Common myeloid progenitor, CD34-positive (primary cell): ENCODE measurements around the gene TMEM9.

Source experiments
- CTCF ChIA-PET: fragments of 350-600 bp; sonication (Branson Sonifier 250); formaldehyde crosslinking; loops from one replicate; lab custom pipeline; 2021; ENCODE audit warnings: antibody characterized with exemption; lab: Charles Lee
- POLR2A ChIA-PET: fragments of 350-600 bp; sonication (Branson Sonifier 250); formaldehyde crosslinking; loops from one replicate; lab custom pipeline; 2021; ENCODE audit warnings: antibody characterized with exemption; lab: Charles Lee
- DNase-seq, 3 donors: peaks; one replicate each; pipeline versions ENCODE4 v3.0.0 to v3.0.0-alpha.2; 2013
- H3K27ac ChIP-seq, 2 experiments: 1 replicate in 1 of 2; 2 replicates in 1 of 2; pipeline ENCODE4 v1.7.0; 2013; ENCODE audit warnings: inconsistent platforms in 2 of 2, low read length in 2 of 2, mild to moderate bottlenecking in 2 of 2, low read depth in 1 of 2, moderate library complexity in 1 of 2; ENCODE audit not compliant: severe bottlenecking in 2 of 2, insufficient read depth in 1 of 2, poor library complexity in 1 of 2
- H3K27me3 ChIP-seq, 5 experiments: replicated peaks in 2 of 5; 1 replicate in 3 of 5; 2 replicates in 2 of 5; pipeline versions ENCODE4 v1.6.1 to v1.7.0; 2013; ENCODE audit warnings: low read length in 4 of 5, mild to moderate bottlenecking in 2 of 5, moderate library complexity in 2 of 5, inconsistent platforms in 1 of 5; ENCODE audit not compliant: insufficient read depth in 5 of 5, control insufficient read depth in 4 of 5
- H3K36me3 ChIP-seq, 4 experiments: 1 replicate in 2 of 4; 2 replicates in 2 of 4; pipeline versions ENCODE4 v1.6.1 to v1.7.0; 2013; ENCODE audit warnings: low read length in 3 of 4, control low read depth in 1 of 4, mild to moderate bottlenecking in 1 of 4; ENCODE audit not compliant: control insufficient read depth in 4 of 4, insufficient read depth in 4 of 4
- H3K4me1 ChIP-seq, 4 experiments: 1 replicate in 3 of 4; 2 replicates in 1 of 4; pipeline versions ENCODE4 v1.6.1 to v1.7.1; 2013; ENCODE audit warnings: low read length in 3 of 4, mild to moderate bottlenecking in 3 of 4, control low read depth in 1 of 4, inconsistent platforms in 1 of 4, moderate library complexity in 1 of 4; ENCODE audit not compliant: control insufficient read depth in 4 of 4, insufficient read depth in 4 of 4; ENCODE audit errors: control extremely low read depth in 1 of 4
- H3K4me3 ChIP-seq, 7 experiments: 1 replicate in 4 of 7; 2 replicates in 3 of 7; pipeline versions ENCODE4 v1.5.1 to v1.7.0; 2013; ENCODE audit warnings: mild to moderate bottlenecking in 7 of 7, low read length in 6 of 7, moderate library complexity in 6 of 7, inconsistent platforms in 2 of 7, low read depth in 2 of 7, control low read depth in 1 of 7; ENCODE audit not compliant: insufficient read depth in 4 of 7, control insufficient read depth in 1 of 7; ENCODE audit errors: extremely low read depth in 1 of 7
- H3K9me3 ChIP-seq, 5 experiments: 1 replicate in 4 of 5; 2 replicates in 1 of 5; pipeline versions ENCODE4 v1.6.1 to v1.7.1; 2013; ENCODE audit warnings: low read length in 4 of 5, mild to moderate bottlenecking in 2 of 5, inconsistent platforms in 1 of 5, low read depth in 1 of 5, moderate library complexity in 1 of 5; ENCODE audit not compliant: control insufficient read depth in 4 of 5, insufficient read depth in 2 of 5; ENCODE audit errors: control extremely low read depth in 1 of 5
- WGBS: methylation state at CpG from one replicate; pipeline ENCODE4 v1.1.5; 2013; ENCODE audit not compliant: insufficient coverage; 5-methylcytosine and 5-hydroxymethylcytosine counted together

TMEM9 gene

GRCh38 chr1:201175820-201176500 is 21.7 kb upstream of the TMEM9 start:
- Histone ChIP-seq H3K27me3 (peaks cover 0 to 15% (median 0%) of the 10 kb centered on the region in 5 experiments), H3K4me1 (peaks cover 0 to 9% (median 7%) of the 10 kb centered on the region in 4 experiments), H3K4me3 (no peak overlapping the region), H3K36me3 (no peaks in the 10 kb centered on the region), H3K27ac (no peak overlapping the region), H3K9me3 (peaks cover 0 to 9% (median 3%) of the 10 kb centered on the region in 5 experiments)
- ChIA-PET POLR2A (no interaction called here), CTCF (interaction anchor here (1.1 to 2.0 kb wide), 3 partner anchors 11 to 29 kb away, joined by 3 to 6 read pairs (median 5); no protein-coding TSS in a partner anchor)
- 94% methylated on average over 2 of the region's 7 CpGs for WGBS
- DNase-seq = no peak

- ChIA-PET CTCF (interaction anchor here (0.6 to 1.2 kb wide), 2 partner anchors 15 to 20 kb away, joined by 3 read pairs; no protein-coding TSS in a partner anchor), POLR2A (no interaction called here)
- H3K27ac ChIP-seq = no peak overlapping the region
- DNase-seq = no peak
- H3K4me1 ChIP-seq = peaks cover 0 to 13% (median 8%) of the 10 kb centered on the region in 4 experiments
- peaks cover 0 to 24% (median 0%) of the 10 kb centered on the region in 5 experiments for H3K27me3 ChIP-seq
- WGBS = 60% methylated on average over 1 of the region's 1 CpG
- no peaks in the 10 kb centered on the region for H3K36me3 ChIP-seq
- peaks cover 0 to 5% (median 0%) of the 10 kb centered on the region in 5 experiments for H3K9me3 ChIP-seq
- H3K4me3 ChIP-seq = no peak overlapping the region
These were observed 19.5 kb upstream of the TMEM9 start for GRCh38 chr1:201173736-201174135.

- POLR2A ChIA-PET = no interaction called here
- H3K27me3 ChIP-seq = peaks cover 0 to 24% (median 0%) of the 10 kb centered on the region in 5 experiments
- 89% methylated on average over 3 of the region's 4 CpGs for WGBS
- CTCF ChIA-PET = interaction anchor here (1.2 kb wide), 1 partner anchor 19 kb away, joined by 3 read pairs; no protein-coding TSS in a partner anchor
- H3K4me1 ChIP-seq = peaks cover 0 to 13% (median 8%) of the 10 kb centered on the region in 4 experiments
- DNase-seq = no peak
- peaks cover 0 to 3% (median 0%) of the 10 kb centered on the region in 5 experiments for H3K9me3 ChIP-seq
- no peaks in the 10 kb centered on the region for H3K36me3 ChIP-seq
- no peak overlapping the region for H3K4me3 ChIP-seq
- no peak overlapping the region for H3K27ac ChIP-seq
These were observed 18.8 kb upstream of the TMEM9 start for GRCh38 chr1:201172999-201173610.

- Histone ChIP-seq H3K4me3 (no peak overlapping the region), H3K27me3 (peaks cover 0 to 24% (median 0%) of the 10 kb centered on the region in 5 experiments), H3K36me3 (no peaks in the 10 kb centered on the region), H3K4me1 (peaks cover 0 to 13% (median 8%) of the 10 kb centered on the region in 4 experiments), H3K9me3 (peaks cover 0 to 3% (median 0%) of the 10 kb centered on the region in 5 experiments), H3K27ac (no peak overlapping the region)
- ChIA-PET POLR2A (no interaction called here), CTCF (interaction anchor here (0.7 to 6.9 kb wide), 5 partner anchors 13 to 87 kb away, joined by 3 to 89 read pairs (median 3); partner anchors contain the start of gene TMEM9)
- 95% methylated on average over 2 of the region's 4 CpGs for WGBS
- DNase-seq = no peak
These were observed 18.1 kb upstream of the TMEM9 start for GRCh38 chr1:201172326-201172725.

- ChIA-PET POLR2A (no interaction called here), CTCF (interaction anchor here (0.7 to 6.9 kb wide), 4 partner anchors 14 to 86 kb away, joined by 3 to 89 read pairs (median 4); partner anchors contain the start of gene TMEM9)
- peak; percentile 31 to 66 (median 53) for DNase-seq
- Histone ChIP-seq H3K36me3 (no peaks in the 10 kb centered on the region), H3K9me3 (peaks cover 0 to 3% (median 0%) of the 10 kb centered on the region in 5 experiments), H3K27me3 (peaks cover 0 to 24% (median 0%) of the 10 kb centered on the region in 5 experiments), H3K4me1 (peaks cover 0 to 13% (median 8%) of the 10 kb centered on the region in 4 experiments), H3K27ac (no peak overlapping the region), H3K4me3 (peak overlapping the region; percentile 24 to 87 (median 72))
- 6% methylated on average over 34 of the region's 48 CpGs for WGBS
These were observed 17.1 kb upstream of the TMEM9 start for GRCh38 chr1:201171063-201172036.

- H3K36me3 ChIP-seq = no peaks in the 10 kb centered on the region
- peaks cover 0 to 3% (median 0%) of the 10 kb centered on the region in 5 experiments for H3K9me3 ChIP-seq
- CTCF ChIA-PET = interaction anchor here (1.0 to 6.9 kb wide), 3 partner anchors 15 to 108 kb away, joined by 3 to 89 read pairs (median 4); partner anchors contain the start of gene TMEM9
- peak; percentile 82 to 93 (median 88) for DNase-seq
- peak overlapping the region in 1 of 2 experiments; percentile 43 for H3K27ac ChIP-seq
- 13% methylated on average over 23 of the region's 26 CpGs for WGBS
- H3K4me3 ChIP-seq = peak overlapping the region; percentile 24 to 87 (median 72)
- POLR2A ChIA-PET = no interaction called here
- H3K4me1 ChIP-seq = peaks cover 0 to 13% (median 8%) of the 10 kb centered on the region in 4 experiments
- H3K27me3 ChIP-seq = peaks cover 0 to 22% (median 0%) of the 10 kb centered on the region in 5 experiments
These were observed 16.3 kb upstream of the TMEM9 start for GRCh38 chr1:201170533-201171062.
